Ishikawa (cell line): ENCODE data around the gene SCG3.
A peak's percentile ranks its signal among the peaks of the same experiment; 100 is the strongest.

ENCODE experiments used
- CEBPB ChIP-seq: IDR thresholded peaks from 2 replicates; pipeline ENCODE4 v1.6.1; 2012
- EGR1 ChIP-seq: IDR thresholded peaks from 2 replicates; pipeline ENCODE4 v1.6.1; 2012
- EP300 ChIP-seq: IDR thresholded peaks from 2 replicates; pipeline ENCODE4 v1.6.1; 2012; ENCODE audit warnings: borderline replicate concordance
- NFIC ChIP-seq: IDR thresholded peaks from 2 replicates; pipeline ENCODE4 v1.6.1; 2012
- RAD21 ChIP-seq: IDR thresholded peaks from 2 replicates; pipeline ENCODE4 v1.6.1; 2012; ENCODE audit warnings: low read depth
- TAF1 ChIP-seq: IDR thresholded peaks from 2 replicates; pipeline ENCODE4 v1.6.1; 2012; ENCODE audit warnings: low read depth, mild to moderate bottlenecking
- TCF12 ChIP-seq: IDR thresholded peaks from 2 replicates; pipeline ENCODE4 v1.6.1; 2012; ENCODE audit warnings: low read depth
- TEAD4 ChIP-seq: IDR thresholded peaks from 2 replicates; pipeline ENCODE4 v1.6.1; 2012
- YY1 ChIP-seq: IDR thresholded peaks from 2 replicates; pipeline ENCODE4 v1.6.1; 2012; ENCODE audit warnings: low read depth
- TF ChIP-seq, protein P1 (sequence below): IDR thresholded peaks from 2 replicates; pipeline ENCODE4 v1.6.1; 2012
- TF ChIP-seq, protein P2 (sequence below): IDR thresholded peaks from 2 replicates; pipeline ENCODE4 v1.6.1; 2012
- TF ChIP-seq, protein P3 (sequence below): IDR thresholded peaks from 2 replicates; pipeline ENCODE4 v1.6.1; 2012; ENCODE audit warnings: low read depth, mild to moderate bottlenecking

DNA sequence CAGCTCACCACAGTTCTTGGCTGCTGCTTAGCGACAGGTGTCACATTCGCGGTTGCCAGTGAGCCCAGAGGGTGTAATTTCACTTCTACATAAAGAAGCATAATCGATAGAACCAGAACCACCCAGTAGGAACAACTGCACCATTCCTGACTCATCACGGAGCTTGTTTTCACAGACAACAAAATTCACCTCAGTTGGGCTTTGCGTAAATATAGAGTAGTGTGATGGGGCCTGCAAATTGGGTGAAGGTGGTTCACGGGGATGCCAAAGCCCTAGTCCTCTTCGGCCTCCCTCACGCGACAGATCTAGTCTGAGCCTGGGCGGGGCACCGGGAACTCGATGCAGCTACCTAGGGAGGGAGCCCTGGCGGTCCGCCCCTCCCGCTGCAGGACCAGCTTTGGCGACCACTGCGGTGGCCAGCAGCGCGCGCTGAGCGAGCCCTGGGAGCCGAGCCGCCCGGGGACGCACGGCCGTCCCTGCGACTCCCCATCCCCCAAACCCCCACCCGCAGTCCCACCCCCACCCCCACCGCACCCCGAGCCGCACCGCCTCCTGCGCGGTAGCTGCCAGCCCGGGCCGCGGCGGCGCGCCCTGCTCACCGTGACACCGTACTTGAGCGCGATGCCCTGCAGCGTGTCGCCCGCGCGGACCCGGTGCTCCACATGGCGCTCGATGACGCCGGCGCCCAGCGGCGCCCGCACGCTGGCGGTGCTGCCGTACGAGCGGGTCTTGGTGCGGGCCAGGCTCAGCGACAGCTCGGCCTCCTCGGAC, 55.6 kb downstream of the SCG3 start:
- TF ChIP-seq, protein P1, sequence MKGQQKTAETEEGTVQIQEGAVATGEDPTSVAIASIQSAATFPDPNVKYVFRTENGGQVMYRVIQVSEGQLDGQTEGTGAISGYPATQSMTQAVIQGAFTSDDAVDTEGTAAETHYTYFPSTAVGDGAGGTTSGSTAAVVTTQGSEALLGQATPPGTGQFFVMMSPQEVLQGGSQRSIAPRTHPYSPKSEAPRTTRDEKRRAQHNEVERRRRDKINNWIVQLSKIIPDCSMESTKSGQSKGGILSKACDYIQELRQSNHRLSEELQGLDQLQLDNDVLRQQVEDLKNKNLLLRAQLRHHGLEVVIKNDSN: peak; percentile 12; the same call in 1 of the 2 replicates
- TF ChIP-seq, protein P2, sequence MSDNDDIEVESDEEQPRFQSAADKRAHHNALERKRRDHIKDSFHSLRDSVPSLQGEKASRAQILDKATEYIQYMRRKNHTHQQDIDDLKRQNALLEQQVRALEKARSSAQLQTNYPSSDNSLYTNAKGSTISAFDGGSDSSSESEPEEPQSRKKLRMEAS: peak; percentile 94
- TF ChIP-seq CEBPB: no peak
- TF ChIP-seq TEAD4: no peak
- TF ChIP-seq YY1: no peak
- TF ChIP-seq EGR1: no peak
- no peak for TF ChIP-seq TCF12
- no peak for TF ChIP-seq NFIC
- no peak; the same call in 1 of the 2 replicates for TF ChIP-seq TAF1
- no peak for TF ChIP-seq RAD21
- TF ChIP-seq EP300: no peak; the same call in 1 of the 2 replicates
- TF ChIP-seq, protein P3, sequence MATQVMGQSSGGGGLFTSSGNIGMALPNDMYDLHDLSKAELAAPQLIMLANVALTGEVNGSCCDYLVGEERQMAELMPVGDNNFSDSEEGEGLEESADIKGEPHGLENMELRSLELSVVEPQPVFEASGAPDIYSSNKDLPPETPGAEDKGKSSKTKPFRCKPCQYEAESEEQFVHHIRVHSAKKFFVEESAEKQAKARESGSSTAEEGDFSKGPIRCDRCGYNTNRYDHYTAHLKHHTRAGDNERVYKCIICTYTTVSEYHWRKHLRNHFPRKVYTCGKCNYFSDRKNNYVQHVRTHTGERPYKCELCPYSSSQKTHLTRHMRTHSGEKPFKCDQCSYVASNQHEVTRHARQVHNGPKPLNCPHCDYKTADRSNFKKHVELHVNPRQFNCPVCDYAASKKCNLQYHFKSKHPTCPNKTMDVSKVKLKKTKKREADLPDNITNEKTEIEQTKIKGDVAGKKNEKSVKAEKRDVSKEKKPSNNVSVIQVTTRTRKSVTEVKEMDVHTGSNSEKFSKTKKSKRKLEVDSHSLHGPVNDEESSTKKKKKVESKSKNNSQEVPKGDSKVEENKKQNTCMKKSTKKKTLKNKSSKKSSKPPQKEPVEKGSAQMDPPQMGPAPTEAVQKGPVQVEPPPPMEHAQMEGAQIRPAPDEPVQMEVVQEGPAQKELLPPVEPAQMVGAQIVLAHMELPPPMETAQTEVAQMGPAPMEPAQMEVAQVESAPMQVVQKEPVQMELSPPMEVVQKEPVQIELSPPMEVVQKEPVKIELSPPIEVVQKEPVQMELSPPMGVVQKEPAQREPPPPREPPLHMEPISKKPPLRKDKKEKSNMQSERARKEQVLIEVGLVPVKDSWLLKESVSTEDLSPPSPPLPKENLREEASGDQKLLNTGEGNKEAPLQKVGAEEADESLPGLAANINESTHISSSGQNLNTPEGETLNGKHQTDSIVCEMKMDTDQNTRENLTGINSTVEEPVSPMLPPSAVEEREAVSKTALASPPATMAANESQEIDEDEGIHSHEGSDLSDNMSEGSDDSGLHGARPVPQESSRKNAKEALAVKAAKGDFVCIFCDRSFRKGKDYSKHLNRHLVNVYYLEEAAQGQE: no peak
